Neural crest cell (in vitro differentiated cells): Measurements from ENCODE around the gene KLHL4. TPM values are rescaled to one million over a fixed set of nuclear protein-coding genes. Genes with fewer than 3 reads are reported as not detected.
A peak's percentile ranks its signal among the peaks of the same experiment; 100 is the strongest.
"Not testable (repeated sequence)": the region's sequence is repeated elsewhere in the genome, so short reads cannot be mapped to it uniquely, and the experiment has no call there.

Experiments
- DNase-seq: peaks from one replicate; pipeline ENCODE4 v3.0.0; 2021; ENCODE audit warnings: low read depth, mixed read lengths, low spot score
- H3K27ac Mint-ChIP-seq: one replicate; pipeline ENCODE4 v1.8.0; 2021; ENCODE audit warnings: mild to moderate bottlenecking, mixed read lengths; ENCODE audit not compliant: unreplicated experiment
- H3K27me3 Mint-ChIP-seq: 2 replicates; pipeline ENCODE4 v1.8.0; 2021; ENCODE audit warnings: low read depth, mild to moderate bottlenecking, mixed read lengths
- H3K36me3 Mint-ChIP-seq: 2 replicates; pipeline ENCODE4 v1.8.0; 2021; ENCODE audit warnings: low read depth, mild to moderate bottlenecking, mixed read lengths
- H3K4me1 Mint-ChIP-seq: 2 replicates; pipeline ENCODE4 v1.8.0; 2021; ENCODE audit warnings: mixed read lengths
- H3K4me3 Mint-ChIP-seq: one replicate; pipeline ENCODE4 v1.8.0; 2021; ENCODE audit warnings: mild to moderate bottlenecking, mixed read lengths
- H3K9me3 Mint-ChIP-seq: 2 replicates; pipeline ENCODE4 v1.8.0; 2021; ENCODE audit warnings: mixed read lengths
- total RNA-seq: library from RNA; stranded (reverse); gene quantifications from 2 replicates; pipeline ENCODE4 v1.2.1, GENCODE V29; 2021
- TF ChIP-seq, protein P1 (sequence below): fragments of 200-600 bp; sonication (generic); conservative IDR thresholded peaks from 2 replicates; pipeline ENCODE4 v1.5.0; 2021; ENCODE audit warnings: antibody characterized with exemption, mild to moderate bottlenecking

KLHL4 gene
- total RNA-seq, 1 donor from 2014 or later: 2.7 TPM

DNA sequence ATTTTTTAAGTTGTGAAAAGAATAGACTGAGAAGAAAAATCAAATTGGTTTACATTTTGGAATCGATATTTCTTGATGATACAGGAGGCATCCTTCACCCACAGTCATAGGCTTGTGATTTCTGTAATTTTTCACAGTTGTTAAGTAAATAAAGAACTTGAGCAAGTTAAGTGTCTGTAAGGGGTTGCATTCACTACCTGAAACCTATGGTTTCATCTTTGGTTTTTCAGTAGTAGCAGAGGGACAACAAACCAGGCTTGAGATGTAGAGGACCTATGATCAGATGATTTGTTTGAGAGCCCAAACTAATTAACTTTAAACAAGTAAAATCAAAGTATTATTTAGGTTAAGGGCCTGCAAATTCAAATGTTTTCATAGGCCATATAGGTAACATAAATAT, 175.6 kb downstream of the KLHL4 start:
- Mint-ChIP-seq H3K27me3 (no peaks in the 10 kb centered on the region), H3K4me1 (no peaks in the 10 kb centered on the region), H3K27ac (no peak overlapping the region), H3K9me3 (peaks cover 2% of the 10 kb centered on the region), H3K36me3 (no peaks in the 10 kb centered on the region), H3K4me3 (no peak overlapping the region)
- TF ChIP-seq, protein P1, sequence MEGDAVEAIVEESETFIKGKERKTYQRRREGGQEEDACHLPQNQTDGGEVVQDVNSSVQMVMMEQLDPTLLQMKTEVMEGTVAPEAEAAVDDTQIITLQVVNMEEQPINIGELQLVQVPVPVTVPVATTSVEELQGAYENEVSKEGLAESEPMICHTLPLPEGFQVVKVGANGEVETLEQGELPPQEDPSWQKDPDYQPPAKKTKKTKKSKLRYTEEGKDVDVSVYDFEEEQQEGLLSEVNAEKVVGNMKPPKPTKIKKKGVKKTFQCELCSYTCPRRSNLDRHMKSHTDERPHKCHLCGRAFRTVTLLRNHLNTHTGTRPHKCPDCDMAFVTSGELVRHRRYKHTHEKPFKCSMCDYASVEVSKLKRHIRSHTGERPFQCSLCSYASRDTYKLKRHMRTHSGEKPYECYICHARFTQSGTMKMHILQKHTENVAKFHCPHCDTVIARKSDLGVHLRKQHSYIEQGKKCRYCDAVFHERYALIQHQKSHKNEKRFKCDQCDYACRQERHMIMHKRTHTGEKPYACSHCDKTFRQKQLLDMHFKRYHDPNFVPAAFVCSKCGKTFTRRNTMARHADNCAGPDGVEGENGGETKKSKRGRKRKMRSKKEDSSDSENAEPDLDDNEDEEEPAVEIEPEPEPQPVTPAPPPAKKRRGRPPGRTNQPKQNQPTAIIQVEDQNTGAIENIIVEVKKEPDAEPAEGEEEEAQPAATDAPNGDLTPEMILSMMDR: no peak
- no peak for DNase-seq

DNA sequence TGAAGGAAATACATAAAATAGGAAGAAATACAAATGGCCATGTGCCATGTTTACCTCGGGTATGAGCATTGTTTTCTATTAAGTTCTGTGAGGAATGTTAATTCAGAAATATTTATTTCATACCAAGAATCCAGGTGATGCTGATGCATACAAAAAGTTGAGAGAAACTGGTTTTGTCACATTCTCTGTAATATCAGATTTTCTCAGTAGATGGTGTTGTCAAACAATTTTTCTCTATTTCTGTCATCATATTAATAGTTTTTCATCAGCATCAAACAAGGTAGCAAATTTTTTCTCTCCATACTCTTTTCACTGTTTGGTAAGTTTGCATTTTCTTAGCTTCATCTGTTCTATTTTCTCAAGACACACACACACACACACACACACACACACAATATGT, 179.8 kb downstream of the KLHL4 start:
- Mint-ChIP-seq H3K4me3 (no peak overlapping the region), H3K4me1 (no peaks in the 10 kb centered on the region), H3K27ac (no peak overlapping the region), H3K27me3 (no peaks in the 10 kb centered on the region), H3K36me3 (no peaks in the 10 kb centered on the region), H3K9me3 (no peaks in the 10 kb centered on the region)
- TF ChIP-seq, protein P1: no peak
- DNase-seq: no peak

DNA sequence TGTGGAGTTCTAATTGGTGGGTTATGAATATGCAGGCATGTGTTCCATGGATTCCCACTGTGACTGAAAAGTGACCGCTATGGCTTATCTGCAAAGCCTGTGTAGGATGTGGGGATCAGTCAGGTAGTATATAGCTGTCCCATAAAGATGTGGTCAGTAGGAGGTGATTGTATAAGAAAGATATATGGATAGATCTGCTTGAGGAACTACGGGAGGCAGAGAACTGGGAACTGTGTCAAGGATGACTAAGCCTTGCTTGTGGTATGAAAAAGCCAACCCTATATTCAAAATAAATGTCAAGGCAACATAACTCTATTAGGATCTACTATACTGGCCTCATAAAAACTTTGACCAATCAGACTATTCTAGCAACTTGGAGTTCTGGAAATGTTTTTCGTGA, 185.2 kb downstream of the KLHL4 start:
- H3K4me1 Mint-ChIP-seq: no peaks in the 10 kb centered on the region
- H3K27ac Mint-ChIP-seq: no peak overlapping the region
- DNase-seq: no peak
- no peaks in the 10 kb centered on the region for H3K27me3 Mint-ChIP-seq
- TF ChIP-seq, protein P1: no peak
- H3K9me3 Mint-ChIP-seq: peaks cover 6% of the 10 kb centered on the region
- no peaks in the 10 kb centered on the region for H3K36me3 Mint-ChIP-seq
- H3K4me3 Mint-ChIP-seq: no peak overlapping the region

DNA sequence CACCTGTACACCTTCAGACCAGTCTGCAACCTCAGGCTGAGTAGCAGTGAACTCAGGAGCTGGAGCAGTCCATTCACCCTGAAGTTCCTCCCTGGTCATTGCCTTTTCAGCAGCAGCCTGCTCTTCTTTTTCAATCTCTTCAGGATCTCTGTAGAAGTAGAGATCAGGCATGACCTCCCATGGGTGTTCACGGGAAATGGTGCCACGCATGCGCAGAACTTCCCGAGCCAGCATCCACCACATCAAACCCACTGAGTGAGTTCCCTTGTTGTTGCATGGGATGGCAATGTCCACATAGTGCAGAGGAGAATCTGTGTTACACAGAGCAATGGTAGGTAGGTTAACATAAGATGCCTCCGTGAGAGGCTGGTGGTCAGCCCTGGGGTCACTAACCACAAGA, 185.9 kb downstream of the KLHL4 start:
- H3K4me1 Mint-ChIP-seq, H3K9me3 Mint-ChIP-seq, H3K4me3 Mint-ChIP-seq, DNase-seq, H3K27me3 Mint-ChIP-seq, H3K36me3 Mint-ChIP-seq: not testable (repeated sequence)
- peak overlapping the region; percentile 71 for H3K27ac Mint-ChIP-seq

DNA sequence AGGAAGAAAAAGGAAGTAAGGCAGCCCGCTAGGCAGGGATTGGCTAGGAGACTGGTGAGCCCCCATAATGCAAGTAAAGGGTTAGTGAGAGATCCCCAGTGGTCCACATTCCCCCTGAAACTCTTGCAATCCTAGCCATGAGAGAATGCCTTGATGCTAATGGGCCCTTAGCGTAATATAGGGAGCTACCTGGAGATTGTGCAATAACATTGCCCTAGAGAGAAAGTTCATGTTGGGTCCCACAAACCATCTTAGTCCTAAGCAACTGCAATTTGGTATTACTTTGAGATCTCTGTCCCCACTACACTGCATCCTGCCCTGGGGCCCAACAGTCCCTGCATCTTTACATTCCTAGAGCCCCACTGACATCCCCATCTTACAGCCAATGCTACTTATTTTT, 188.5 kb downstream of the KLHL4 start:
- no peak overlapping the region for H3K27ac Mint-ChIP-seq
- TF ChIP-seq, protein P1: no peak
- DNase-seq: no peak
- H3K4me3 Mint-ChIP-seq: no peak overlapping the region
- peaks cover 11% of the 10 kb centered on the region for H3K36me3 Mint-ChIP-seq
- no peaks in the 10 kb centered on the region for H3K27me3 Mint-ChIP-seq
- peaks cover 16% of the 10 kb centered on the region for H3K9me3 Mint-ChIP-seq
- no peaks in the 10 kb centered on the region for H3K4me1 Mint-ChIP-seq

DNA sequence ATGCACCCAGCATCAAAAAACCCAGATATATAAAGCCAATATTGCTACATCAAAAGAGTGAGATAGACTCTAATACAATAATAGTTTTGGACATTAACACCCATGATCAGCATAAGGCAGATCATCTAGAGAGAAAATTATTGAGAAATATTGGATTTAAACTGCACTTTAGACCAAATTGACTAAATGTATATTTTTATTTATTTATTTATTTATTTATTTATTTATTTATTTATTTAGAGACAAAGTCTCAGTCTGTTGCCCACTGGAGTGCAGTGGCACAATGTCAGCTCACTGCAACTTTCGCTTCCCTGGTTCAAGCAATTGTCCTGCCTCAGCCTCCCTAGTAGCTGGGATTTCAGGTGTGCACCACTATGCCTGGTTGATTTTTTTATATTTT, 193.0 kb downstream of the KLHL4 start:
- Mint-ChIP-seq H3K36me3 (peaks cover 11% of the 10 kb centered on the region), H3K9me3 (peaks cover 21% of the 10 kb centered on the region), H3K4me1 (no peaks in the 10 kb centered on the region), H3K27ac (no peak overlapping the region), H3K4me3 (no peak overlapping the region), H3K27me3 (no peaks in the 10 kb centered on the region)
- DNase-seq: no peak
- TF ChIP-seq, protein P1: no peak
